Subcutaneous adipose tissue (tissue), 4 donors: ENCODE measurements around the gene KIAA1217. TPM values are rescaled to one million over a fixed set of nuclear protein-coding genes. Genes with fewer than 3 reads are reported as not detected.

ENCODE experiments used
- CTCF ChIP-seq: fragments of 450-650 bp; IDR thresholded peaks from one replicate; pipeline ENCODE4 v1.5.1; 2016; ENCODE audit warnings: low read depth, mild to moderate bottlenecking, control low read depth, antibody characterized with exemption, moderate library complexity
- total RNA-seq, 4 donors: library from RNA; depleted of rRNA; stranded (reverse); fragments of >200 nt; gene quantifications; one replicate each; pipeline ENCODE4 v1.1.0, GENCODE V29; 2016

KIAA1217 gene
- total RNA-seq, 4 donors from 2014 or later, result 10.7 to 91.6 (median 27.5) TPM

GRCh38 chr10:24432478-24433416 is 223.8 kb downstream of the KIAA1217 start:
- TF ChIP-seq CTCF, result no peak

- TF ChIP-seq CTCF, result no peak
Observed at GRCh38 chr10:24433705-24434104, 224.8 kb downstream of the KIAA1217 start.

GRCh38 chr10:24434961-24435360 is 226.0 kb downstream of the KIAA1217 start:
- TF ChIP-seq CTCF, result no peak

- no peak for TF ChIP-seq CTCF
Observed at GRCh38 chr10:24435374-24435773, 226.4 kb downstream of the KIAA1217 start.

GRCh38 chr10:24437302-24437701 is 228.4 kb downstream of the KIAA1217 start:
- no peak for TF ChIP-seq CTCF

- no peak for TF ChIP-seq CTCF
Observed at GRCh38 chr10:24438800-24439199, 229.9 kb downstream of the KIAA1217 start.

- TF ChIP-seq CTCF, result no peak
Observed at GRCh38 chr10:24439935-24440334, 231.0 kb downstream of the KIAA1217 start.
